HepG2 (cell line): ENCODE measurements around the gene DENND5A. TPM values are rescaled to one million over a fixed set of nuclear protein-coding genes. Genes with fewer than 3 reads are reported as not detected.

Experiments used
- REL ChIP-seq: sonication (generic); formaldehyde crosslinking; conservative IDR thresholded peaks from 2 replicates; pipeline ENCODE4 v1.8.0; 2022; ENCODE audit warnings: mild to moderate bottlenecking, missing genetic modification reagents, moderate library complexity
- SALL1 ChIP-seq: sonication (generic); formaldehyde crosslinking; IDR thresholded peaks from 2 replicates; pipeline ENCODE4 v1.8.0; 2022; ENCODE audit warnings: mild to moderate bottlenecking, missing genetic modification reagents
- ZFP82 ChIP-seq: sonication (generic); formaldehyde crosslinking; IDR thresholded peaks from 2 replicates; pipeline ENCODE4 v1.5.1; 2020; ENCODE audit warnings: mild to moderate bottlenecking, missing genetic modification reagents, borderline replicate concordance
- ZFX ChIP-seq: sonication (generic); formaldehyde crosslinking; IDR thresholded peaks from 2 replicates; pipeline ENCODE4 v1.4.0; 2020; ENCODE audit warnings: mild to moderate bottlenecking, low read depth, missing genetic modification reagents, moderate library complexity
- ZNF136 ChIP-seq: sonication (generic); formaldehyde crosslinking; IDR thresholded peaks from 2 replicates; pipeline ENCODE4 v1.8.1; 2022; ENCODE audit warnings: low read depth, mild to moderate bottlenecking, moderate library complexity, missing genetic modification reagents
- ZNF687 ChIP-seq: sonication (generic); formaldehyde crosslinking; IDR thresholded peaks from 2 replicates; pipeline ENCODE4 v1.5.1; 2020; ENCODE audit warnings: mild to moderate bottlenecking, missing genetic modification reagents, moderate library complexity
- polyA plus RNA-seq, 8 experiments: library from polyadenylated mRNA; depleted of rRNA in 3 of 8; stranded (reverse) in 7 of 8; unstranded in 1 of 8; fragments of >200 nt; fragmentation: Illumina TruSeq in 4 of 8; extraction: Trizol in 4 of 8; gene quantifications; 2 replicates each; pipeline versions ENCODE4 v1.2.1 to v1.2.3, GENCODE V29; 2011 to 2016; ENCODE audit warnings: low read depth in 4 of 8, missing spikeins in 1 of 8, mixed read lengths in 1 of 8; ENCODE audit not compliant: insufficient read depth in 1 of 8
- total RNA-seq, 5 experiments: library from RNA; depleted of rRNA; stranded (reverse); fragments of >200 nt; fragmentation: Illumina TruSeq; extraction: Trizol; gene quantifications; 2 replicates each; pipeline ENCODE4 v1.2.3, GENCODE V29; 2016; ENCODE audit warnings: low read depth in 1 of 5
- TF ChIP-seq, protein P1 (sequence below): sonication (generic); formaldehyde crosslinking; IDR thresholded peaks from 2 replicates; pipeline ENCODE4 v1.5.0; 2020; ENCODE audit warnings: missing genetic modification reagents, mild to moderate bottlenecking, borderline replicate concordance

The DENND5A gene
- total and polyA plus RNA-seq, 2 of the 13 experiments (the other 11 are each of a cell fraction or from before 2014, with no cell fraction given) = 63.3 to 145 TPM

DNA sequence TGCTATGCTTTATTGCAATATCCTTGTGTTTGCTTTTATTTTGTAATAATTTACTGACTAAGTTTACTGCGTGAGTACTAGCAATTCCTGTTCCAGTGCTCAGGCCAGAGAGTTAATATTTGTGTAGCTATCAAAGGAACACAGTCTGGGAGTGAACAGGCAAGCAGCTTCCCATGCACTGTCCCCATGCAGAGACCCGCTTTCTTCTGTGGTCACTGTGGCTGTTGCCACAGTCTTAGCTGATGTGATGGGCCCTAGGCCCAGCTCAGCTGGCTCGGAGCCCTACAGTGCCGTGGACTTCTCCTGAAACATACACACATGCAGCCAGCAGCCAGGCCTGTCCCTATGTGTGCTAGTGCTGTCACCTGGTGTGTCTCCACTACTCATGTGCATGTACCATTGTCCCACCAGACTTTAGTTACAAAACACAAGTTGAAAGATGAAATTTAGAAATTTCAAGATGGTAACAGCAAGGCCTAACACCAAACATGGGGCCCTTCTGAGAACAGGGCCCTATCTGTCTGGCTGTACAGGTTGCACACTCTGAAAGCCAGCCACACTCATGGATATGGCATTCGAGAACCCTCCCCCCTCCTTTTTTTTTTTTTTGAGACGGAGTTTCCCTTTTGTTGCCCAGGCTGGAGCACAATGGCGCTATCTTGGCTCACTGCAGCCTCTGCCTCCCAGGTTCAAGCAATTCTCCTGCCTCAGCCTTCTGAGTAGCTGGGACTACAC lies 161.4 kb downstream of the DENND5A start (continued):
- TF ChIP-seq ZNF687 (peak; percentile 27; the same call in 1 of the 2 replicates), ZFP82 (CRISPR knock-in tag) (no peak), SALL1 (CRISPR knock-in tag) (peak; percentile 22; the same call in 1 of the 2 replicates), REL (no peak), ZNF136 (no peak), ZFX (CRISPR knock-in tag) (0 out of 2 replicates have a peak, but pooled peaks have one; percentile 35)
- TF ChIP-seq, protein P1, sequence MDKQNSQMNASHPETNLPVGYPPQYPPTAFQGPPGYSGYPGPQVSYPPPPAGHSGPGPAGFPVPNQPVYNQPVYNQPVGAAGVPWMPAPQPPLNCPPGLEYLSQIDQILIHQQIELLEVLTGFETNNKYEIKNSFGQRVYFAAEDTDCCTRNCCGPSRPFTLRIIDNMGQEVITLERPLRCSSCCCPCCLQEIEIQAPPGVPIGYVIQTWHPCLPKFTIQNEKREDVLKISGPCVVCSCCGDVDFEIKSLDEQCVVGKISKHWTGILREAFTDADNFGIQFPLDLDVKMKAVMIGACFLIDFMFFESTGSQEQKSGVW (CRISPR knock-in tag) = no peak
